PC-9 (cell line): Measurements from ENCODE around the gene MS4A13. TPM values are rescaled to one million over a fixed set of nuclear protein-coding genes. Genes with fewer than 3 reads are reported as not detected.

Experiments
- BruUV-seq: library from RNA; stranded (reverse); fragments of 400-500 nt; replicated peaks from 2 replicates; lab custom pipeline; 2021; lab: Mats Ljungman, UMichigan
- CTCF ChIA-PET: fragments of 300-600 bp; sonication (Branson Sonifier 250); formaldehyde crosslinking; loops from one replicate; lab custom pipeline; 2022; ENCODE audit warnings: antibody characterized with exemption; lab: Charles Lee
- POLR2A ChIA-PET: fragments of 300-600 bp; sonication (Branson Sonifier 250); formaldehyde crosslinking; loops from one replicate; lab custom pipeline; 2022; ENCODE audit warnings: antibody characterized with exemption; ENCODE audit not compliant: unreplicated experiment; lab: Charles Lee
- DNase-seq, 2 experiments: peaks; one replicate each; pipeline versions ENCODE4 v3.0.0 to v3.0.0-alpha.2; 2015 to 2022; ENCODE audit warnings: mixed read lengths in 1 of 2
- H2AFZ ChIP-seq: fragments of 200-600 bp; sonication (generic); 2 replicates; pipeline ENCODE4 v1.8.1; 2017; ENCODE audit warnings: antibody characterized with exemption
- H3F3A ChIP-seq: fragments of 200-600 bp; sonication (generic); 2 replicates; pipeline ENCODE4 v1.8.1; 2017; ENCODE audit warnings: antibody characterized with exemption, mild to moderate bottlenecking, low read depth; ENCODE audit not compliant: insufficient read depth
- H3K27ac ChIP-seq: fragments of 200-600 bp; sonication (generic); 2 replicates; pipeline ENCODE4 v1.6.1; 2016; ENCODE audit warnings: mixed run types
- H3K27me3 ChIP-seq: fragments of 200-600 bp; sonication (generic); 2 replicates; pipeline ENCODE4 v1.6.1; 2016; ENCODE audit warnings: low read depth, mixed run types; ENCODE audit not compliant: insufficient read depth
- H3K36me3 ChIP-seq: fragments of 200-600 bp; sonication (generic); 2 replicates; pipeline ENCODE4 v1.6.1; 2016; ENCODE audit warnings: low read depth, mixed run types
- H3K4me1 ChIP-seq: fragments of 200-600 bp; sonication (generic); replicated peaks from 2 replicates; pipeline ENCODE4 v1.6.1; 2016; ENCODE audit warnings: mixed run types; ENCODE audit not compliant: insufficient read depth
- H3K4me2 ChIP-seq: fragments of 200-600 bp; sonication (generic); 2 replicates; pipeline ENCODE4 v1.6.1; 2017; ENCODE audit warnings: mixed run types
- H3K4me3 ChIP-seq: fragments of 200-600 bp; sonication (generic); 2 replicates; pipeline ENCODE4 v1.6.1; 2016; ENCODE audit warnings: mixed run types
- H3K79me2 ChIP-seq: fragments of 200-600 bp; sonication (generic); 2 replicates; pipeline ENCODE4 v1.6.1; 2017; ENCODE audit warnings: low read depth, mixed run types
- H3K9me2 ChIP-seq: fragments of 200-600 bp; sonication (generic); 2 replicates; pipeline ENCODE4 v1.8.1; 2017; ENCODE audit warnings: mild to moderate bottlenecking; ENCODE audit not compliant: insufficient read depth
- H3K9me3 ChIP-seq: fragments of 200-600 bp; sonication (generic); 2 replicates; pipeline ENCODE4 v1.8.1; 2016; ENCODE audit warnings: low read depth; ENCODE audit not compliant: insufficient read depth
- H4K20me1 ChIP-seq: fragments of 200-600 bp; sonication (generic); 2 replicates; pipeline ENCODE4 v1.8.1; 2017; ENCODE audit not compliant: insufficient read depth
- CTCF ChIP-seq: fragments of 200-600 bp; sonication (generic); conservative IDR thresholded peaks from 2 replicates; pipeline ENCODE4 v1.6.1; 2017; ENCODE audit warnings: mixed run types, antibody characterized with exemption, mild to moderate bottlenecking, moderate library complexity
- EZH2 ChIP-seq: fragments of 200-600 bp; sonication (generic); IDR thresholded peaks from 2 replicates; pipeline ENCODE4 v1.8.0; 2017; ENCODE audit warnings: antibody characterized with exemption, low read depth
- intact Hi-C: fragments of 100-400 bp; cut with micrococcal nuclease; formaldehyde crosslinking; loops from one replicate; pipeline ENCODE4 v1.10.0; 2022; ENCODE audit not compliant: unreplicated experiment
- total RNA-seq: library from RNA; stranded (reverse); gene quantifications from 2 replicates; pipeline ENCODE4 v1.2.3, GENCODE V29; 2021

MS4A13 gene
- total RNA-seq, 1 experiment from 2014 or later, result not detected

- BruUV-seq, result no TSS peak
- H3K36me3 ChIP-seq, result no peaks in the 10 kb centered on the region
- H2AFZ ChIP-seq, result no peak overlapping the region
- no peaks in the 10 kb centered on the region for H3K9me2 ChIP-seq
- H3K4me1 ChIP-seq, result no peaks in the 10 kb centered on the region
- H3K79me2 ChIP-seq, result no peaks in the 10 kb centered on the region
- H3K27ac ChIP-seq, result no peak overlapping the region
- TF ChIP-seq CTCF (no peak), EZH2 (no peak)
- no peak overlapping the region for H3K4me2 ChIP-seq
- no peaks in the 10 kb centered on the region for H3K9me3 ChIP-seq
- no peaks in the 10 kb centered on the region for H3F3A ChIP-seq
- intact Hi-C loops, result no loop called here
- H3K27me3 ChIP-seq, result peaks cover 31% of the 10 kb centered on the region
- ChIA-PET POLR2A (no interaction called here), CTCF (no interaction called here)
- no peaks in the 10 kb centered on the region for H4K20me1 ChIP-seq
- no peak for DNase-seq
- no peak overlapping the region for H3K4me3 ChIP-seq
Observed at GRCh38 chr11:60512651-60513225, 2.5 kb upstream of the MS4A13 start.

- Histone ChIP-seq H3K4me3 (no peak overlapping the region), H3K9me2 (no peaks in the 10 kb centered on the region), H3F3A (no peaks in the 10 kb centered on the region), H3K4me2 (no peak overlapping the region), H2AFZ (no peak overlapping the region), H3K27ac (no peak overlapping the region), H3K36me3 (no peaks in the 10 kb centered on the region), H3K4me1 (no peaks in the 10 kb centered on the region), H3K9me3 (no peaks in the 10 kb centered on the region), H3K79me2 (no peaks in the 10 kb centered on the region), H4K20me1 (no peaks in the 10 kb centered on the region), H3K27me3 (peaks cover 31% of the 10 kb centered on the region)
- CTCF ChIA-PET, result no interaction called here
- no TSS peak for BruUV-seq
- no peak for DNase-seq
- POLR2A ChIA-PET, result no interaction called here
- intact Hi-C loops, result no loop called here
- no peak for TF ChIP-seq CTCF
- no peak for TF ChIP-seq EZH2
Observed at GRCh38 chr11:60513496-60514460, 1.4 kb upstream of the MS4A13 start.

- Histone ChIP-seq H3K4me3 (no peak overlapping the region), H3K9me3 (no peaks in the 10 kb centered on the region; the same call in 1 of the 2 replicates), H3K27me3 (peaks cover 9% of the 10 kb centered on the region; the same call in 1 of the 2 replicates), H4K20me1 (no peaks in the 10 kb centered on the region), H2AFZ (no peak overlapping the region), H3K27ac (no peak overlapping the region), H3K4me2 (no peak overlapping the region), H3K4me1 (no peaks in the 10 kb centered on the region), H3F3A (no peaks in the 10 kb centered on the region), H3K79me2 (no peaks in the 10 kb centered on the region), H3K36me3 (no peaks in the 10 kb centered on the region), H3K9me2 (no peaks in the 10 kb centered on the region)
- ChIA-PET CTCF (no interaction called here), POLR2A (no interaction called here)
- DNase-seq, result no peak
- intact Hi-C loops, result no loop called here
- TF ChIP-seq CTCF (no peak), EZH2 (no peak)
- BruUV-seq, result no TSS peak
Observed at GRCh38 chr11:60528465-60528864, 13.3 kb downstream of the MS4A13 start.
